ENCODE measurements around the gene LHX3.

LHX3 gene

DNA sequence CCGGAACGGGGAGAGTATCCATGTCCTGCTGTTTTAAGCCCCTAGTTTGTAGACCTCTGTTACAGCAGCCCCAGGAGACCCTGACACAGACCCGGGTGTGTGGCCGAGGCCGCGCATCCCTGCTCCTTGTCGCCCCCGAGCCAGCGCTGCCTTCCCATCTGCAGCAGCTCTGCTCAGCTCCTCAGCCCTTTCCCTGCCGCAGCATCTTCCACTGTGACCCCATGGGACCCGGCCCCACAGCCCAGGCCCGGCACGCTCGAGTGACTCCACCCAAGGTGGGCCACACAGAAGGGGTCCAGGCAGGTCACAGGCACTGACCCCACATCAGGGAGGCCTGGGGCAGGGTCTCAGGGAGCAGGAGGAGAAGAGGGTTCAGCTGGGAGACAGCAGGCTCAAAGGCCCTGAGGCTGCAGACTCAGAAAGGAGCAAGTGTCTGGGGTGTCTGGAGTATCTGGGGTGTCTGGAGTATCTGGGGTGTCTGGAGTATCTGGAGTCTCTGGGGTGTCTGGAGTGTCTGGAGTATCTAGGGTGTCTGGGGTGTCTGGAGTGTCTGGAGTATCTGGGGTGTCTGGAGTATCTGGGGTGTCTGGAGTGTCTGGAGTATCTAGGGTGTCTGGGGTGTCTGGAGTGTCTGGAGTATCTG, 31.2 kb downstream of the LHX3 start:
- no peak for DNase-seq

DNA sequence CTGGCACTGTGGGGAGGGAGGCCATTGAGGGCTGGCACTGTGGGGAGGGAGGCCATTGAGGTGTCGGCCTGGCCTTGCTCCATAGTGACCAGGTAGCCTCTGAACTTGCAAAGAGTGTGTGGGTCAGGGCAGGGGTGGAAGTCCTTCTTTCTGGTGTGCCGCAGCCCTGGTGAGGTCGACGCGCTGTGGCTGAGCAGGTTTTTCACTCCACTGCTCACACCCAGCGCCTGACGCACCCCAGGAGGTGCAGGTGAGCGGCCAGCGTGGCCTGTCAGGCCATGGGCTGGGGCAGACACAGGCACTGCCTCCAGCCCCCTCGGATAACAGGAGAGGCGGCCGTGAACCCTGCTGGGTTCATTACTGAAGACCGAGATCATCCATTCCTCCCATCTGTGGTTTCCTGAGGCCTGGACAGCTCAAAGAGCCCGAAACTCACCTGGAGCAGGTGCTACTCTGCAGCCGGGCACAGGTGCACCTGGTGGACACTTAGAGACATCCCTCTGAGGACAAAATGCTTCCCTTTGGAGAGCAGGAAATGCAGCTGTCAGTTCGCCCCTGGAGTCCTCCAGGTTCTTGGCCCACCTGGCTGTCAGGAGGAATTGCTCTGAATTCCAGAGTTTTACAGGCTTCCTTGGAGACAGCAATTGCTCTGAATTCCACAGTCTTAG, 32.4 kb downstream of the LHX3 start:
- peak; percentile 84 for DNase-seq

DNA sequence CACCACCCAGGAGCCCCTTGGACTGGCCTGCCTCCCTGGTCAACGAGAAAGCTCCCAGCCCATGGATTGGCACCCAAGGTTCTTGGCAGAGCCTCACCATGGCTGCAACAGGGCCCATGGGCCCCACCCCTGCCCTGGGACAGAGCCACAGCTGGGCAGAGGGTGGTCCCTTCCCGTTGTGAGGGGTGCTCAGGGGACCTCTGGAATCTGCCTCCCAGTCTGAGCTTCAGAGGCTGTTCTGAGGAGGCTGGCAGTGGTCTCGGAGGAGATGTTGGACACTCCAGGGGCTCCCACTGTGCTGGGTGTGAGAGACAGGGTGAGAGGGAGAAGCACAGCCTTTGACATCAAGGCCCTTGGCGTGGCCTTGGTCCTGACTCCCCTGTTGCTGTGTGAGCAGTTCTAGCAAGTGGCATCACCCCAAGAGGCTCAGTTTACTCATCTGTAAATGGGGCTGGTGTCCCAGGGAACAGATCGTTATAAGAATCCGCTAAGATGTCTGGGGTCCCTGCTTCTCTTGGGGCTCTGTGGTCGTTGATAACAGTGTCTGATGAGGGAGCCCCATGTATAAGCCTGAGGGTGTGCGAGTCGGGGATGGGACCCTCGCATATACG, 33.0 kb downstream of the LHX3 start:
- DNase-seq, result no peak

DNA sequence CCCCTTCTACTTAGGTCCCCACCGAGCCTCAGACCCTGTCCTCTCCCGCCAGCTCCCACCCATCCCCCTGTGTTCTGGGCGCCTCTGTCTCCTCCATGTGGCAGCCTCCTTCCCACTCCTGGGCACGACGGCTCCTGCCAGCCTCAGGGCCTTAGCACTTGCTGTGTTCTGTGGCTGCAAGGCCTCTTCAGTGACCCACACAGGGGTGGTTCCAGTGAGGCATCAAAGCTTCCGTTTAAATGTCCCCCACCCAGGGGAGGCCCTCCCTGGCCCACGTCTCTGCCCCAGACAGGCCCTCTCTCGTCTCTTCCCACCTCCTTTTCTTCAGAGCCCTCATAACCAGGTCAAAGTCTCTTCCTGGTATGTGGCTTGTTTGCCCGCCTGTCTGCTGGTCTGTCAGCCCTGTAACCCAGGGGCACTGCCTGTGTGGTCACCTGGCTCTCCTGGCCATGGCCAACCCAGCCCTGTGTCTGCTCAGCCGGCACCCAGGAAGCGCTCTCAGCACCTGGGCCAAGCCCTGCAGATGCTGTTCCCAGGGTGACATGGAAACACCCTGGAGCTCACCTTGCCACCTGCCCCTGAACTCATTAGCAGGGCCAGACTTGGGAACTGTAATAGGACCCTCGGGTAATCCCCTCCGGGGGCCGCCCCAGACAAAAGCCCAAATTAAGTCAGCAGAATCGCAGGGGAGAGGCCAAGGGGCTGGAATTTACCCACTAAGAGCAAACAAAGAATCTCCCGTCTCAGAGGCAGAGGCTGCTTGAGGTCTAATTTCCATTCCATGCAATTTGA, 33.7 kb downstream of the LHX3 start:
- peak; percentile 97 for DNase-seq

DNA sequence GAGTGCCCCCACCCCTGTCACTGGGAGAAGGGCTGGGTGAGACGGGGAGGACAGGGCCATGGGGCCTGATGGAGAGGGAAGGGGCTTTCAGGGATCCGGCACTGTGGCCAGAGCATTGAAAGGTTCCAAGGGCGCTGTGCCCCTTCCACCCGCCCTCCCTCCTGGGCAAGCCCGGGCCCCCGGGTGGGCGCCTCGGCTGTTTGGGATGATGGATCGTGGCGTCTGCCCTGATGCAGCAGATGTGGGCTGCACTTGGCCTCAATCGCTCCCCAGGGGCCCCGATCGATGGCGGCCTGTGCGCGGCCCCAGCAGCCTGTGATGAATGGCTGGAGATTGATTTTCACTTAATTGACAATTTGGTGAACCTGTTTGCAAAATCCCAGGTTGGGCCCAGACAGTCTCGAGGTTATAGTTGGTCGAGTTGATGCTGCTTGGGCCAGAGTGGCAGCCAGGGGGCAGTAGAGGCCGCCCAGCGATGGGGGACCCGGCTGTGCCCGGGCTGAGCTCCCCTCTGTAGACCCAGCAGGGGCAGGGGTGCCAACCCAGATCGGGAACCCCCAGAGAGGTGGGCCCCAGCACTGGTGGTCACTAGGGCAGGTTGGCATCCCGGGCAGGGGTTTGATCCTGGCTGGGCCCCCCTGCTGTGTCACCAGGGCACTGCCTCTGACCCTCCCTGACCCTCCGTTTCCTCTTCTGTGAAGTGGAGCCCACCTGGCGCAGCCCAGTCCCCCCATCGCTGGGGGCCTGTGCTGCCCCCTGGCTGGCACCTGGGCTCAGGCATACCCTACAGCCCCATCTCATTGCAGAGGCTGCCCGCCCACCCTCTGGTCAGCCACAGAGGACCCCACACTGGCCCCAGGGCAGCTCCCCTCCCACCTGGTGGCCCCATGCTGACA, 34.7 kb downstream of the LHX3 start:
- no peak for DNase-seq

DNA sequence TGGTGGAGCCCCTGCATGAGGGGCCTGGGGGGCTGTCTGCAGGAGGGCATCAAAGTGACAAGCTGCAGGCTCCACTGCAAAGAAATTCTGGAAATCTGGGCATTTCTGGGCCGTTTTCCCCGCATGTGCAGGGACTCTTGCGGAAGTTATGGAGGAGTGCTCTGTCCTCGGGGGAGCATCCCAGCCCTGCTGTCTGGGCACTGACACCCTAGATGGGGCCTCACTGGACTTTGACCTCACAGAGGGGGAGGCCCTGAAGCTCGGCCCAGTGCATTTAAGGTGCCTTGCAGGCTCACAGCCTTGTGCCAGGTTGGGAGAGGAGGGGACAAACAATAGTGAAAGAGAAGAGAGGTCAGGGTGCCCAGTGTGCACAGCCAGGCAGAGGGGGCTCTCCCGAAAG, 35.4 kb downstream of the LHX3 start:
- DNase-seq, result no peak

DNA sequence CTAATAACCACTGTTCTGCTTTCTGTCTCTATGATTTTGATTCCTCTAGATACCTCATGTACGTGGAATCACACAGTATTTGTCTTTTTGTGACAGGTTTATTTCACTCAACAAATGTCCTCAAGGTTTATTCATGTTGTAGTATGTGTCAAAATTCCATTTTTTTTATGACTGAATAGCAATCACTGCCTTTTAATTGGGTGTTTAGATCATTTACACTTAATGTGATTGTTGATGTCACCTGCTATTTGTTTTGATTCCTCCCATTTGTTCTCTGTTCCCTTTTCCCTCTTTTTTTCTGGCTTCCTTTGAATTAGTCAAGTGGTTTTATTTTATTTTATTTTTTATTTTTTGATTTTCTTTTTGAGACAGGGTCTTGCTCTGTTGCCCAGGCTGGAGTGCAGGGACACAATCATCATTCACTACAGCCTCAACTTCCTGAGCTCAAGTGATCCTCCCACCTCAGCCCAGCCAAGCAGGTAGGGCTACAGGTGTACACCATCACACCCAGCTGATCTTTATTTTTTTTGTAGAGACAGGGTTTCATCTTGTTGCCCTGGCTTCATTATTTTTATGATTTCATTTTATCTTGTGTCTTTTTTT, 41.6 kb downstream of the LHX3 start:
- DNase-seq, result no peak

DNA sequence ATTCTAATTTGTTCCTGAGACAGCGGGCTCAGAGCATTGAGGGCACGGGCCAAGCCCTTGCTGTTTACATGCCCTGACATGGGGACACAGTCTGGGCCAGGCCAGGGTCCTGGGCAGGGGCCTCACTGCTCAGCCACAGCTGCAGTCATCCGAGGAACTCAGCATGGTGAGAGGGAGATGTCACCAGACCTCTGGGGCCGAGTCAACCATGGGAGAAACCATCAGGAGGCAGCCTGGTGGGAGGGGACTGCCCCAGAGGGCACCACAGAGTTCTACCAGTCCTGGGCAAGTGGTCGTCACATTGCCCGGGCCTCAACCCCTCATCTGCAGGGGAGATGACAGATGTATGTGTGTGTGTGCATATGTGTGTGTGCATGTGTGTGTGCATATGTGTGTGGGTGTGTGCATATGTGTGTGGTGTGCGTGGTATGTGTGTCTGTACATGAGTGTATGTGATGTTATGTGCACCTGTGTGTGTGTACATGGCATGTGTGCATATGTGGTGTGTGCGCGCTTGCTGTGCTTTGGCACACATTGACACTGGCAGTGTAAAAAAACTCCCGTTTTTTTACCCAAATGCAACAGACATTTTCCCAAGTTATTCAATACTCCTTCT, 43.8 kb downstream of the LHX3 start:
- no peak for DNase-seq

DNA sequence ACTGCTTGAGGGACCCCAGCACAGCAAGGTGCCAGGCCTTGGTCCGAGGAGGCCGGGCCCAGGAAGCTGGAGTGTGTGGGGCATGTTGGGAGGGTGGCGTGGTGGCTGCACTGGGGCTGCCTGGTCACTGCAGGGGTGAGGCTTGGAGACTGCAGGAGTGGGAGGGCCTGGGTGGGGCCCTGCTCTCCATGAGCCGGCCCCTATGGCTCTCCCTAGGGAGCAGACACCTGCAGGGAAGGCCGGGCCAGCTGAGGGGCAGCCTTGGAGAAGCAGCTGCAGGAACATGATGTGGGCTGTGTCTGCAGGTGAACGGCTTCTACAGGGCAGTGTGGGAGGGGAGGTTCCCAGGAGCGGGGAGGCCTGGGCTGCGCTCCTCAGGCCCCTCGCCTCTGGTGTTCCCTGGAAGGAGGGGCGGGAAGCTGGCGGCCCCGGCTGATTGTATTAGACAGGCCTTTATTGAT, 44.5 kb downstream of the LHX3 start:
- peak; percentile 84 for DNase-seq

DNA sequence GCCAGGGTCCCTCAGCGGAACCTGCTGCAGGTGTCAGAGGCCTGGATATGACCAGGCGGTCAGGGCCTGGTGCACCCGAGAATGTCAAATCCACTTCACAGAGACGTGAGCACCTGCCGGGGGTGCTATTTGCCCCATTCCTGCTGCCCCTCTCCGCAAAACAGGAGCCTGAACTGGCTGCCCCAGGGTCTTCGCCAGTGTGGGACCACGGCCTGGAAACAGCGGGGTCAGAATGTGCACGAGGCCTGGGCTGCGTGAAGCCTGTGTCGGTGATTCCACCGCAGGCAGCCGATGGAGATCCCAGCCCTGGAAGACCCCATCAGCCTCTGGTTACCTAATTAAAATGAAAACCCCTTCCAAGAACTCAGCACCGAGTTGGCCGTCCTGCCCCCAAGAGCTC, 45.1 kb downstream of the LHX3 start:
- no peak for DNase-seq

DNA sequence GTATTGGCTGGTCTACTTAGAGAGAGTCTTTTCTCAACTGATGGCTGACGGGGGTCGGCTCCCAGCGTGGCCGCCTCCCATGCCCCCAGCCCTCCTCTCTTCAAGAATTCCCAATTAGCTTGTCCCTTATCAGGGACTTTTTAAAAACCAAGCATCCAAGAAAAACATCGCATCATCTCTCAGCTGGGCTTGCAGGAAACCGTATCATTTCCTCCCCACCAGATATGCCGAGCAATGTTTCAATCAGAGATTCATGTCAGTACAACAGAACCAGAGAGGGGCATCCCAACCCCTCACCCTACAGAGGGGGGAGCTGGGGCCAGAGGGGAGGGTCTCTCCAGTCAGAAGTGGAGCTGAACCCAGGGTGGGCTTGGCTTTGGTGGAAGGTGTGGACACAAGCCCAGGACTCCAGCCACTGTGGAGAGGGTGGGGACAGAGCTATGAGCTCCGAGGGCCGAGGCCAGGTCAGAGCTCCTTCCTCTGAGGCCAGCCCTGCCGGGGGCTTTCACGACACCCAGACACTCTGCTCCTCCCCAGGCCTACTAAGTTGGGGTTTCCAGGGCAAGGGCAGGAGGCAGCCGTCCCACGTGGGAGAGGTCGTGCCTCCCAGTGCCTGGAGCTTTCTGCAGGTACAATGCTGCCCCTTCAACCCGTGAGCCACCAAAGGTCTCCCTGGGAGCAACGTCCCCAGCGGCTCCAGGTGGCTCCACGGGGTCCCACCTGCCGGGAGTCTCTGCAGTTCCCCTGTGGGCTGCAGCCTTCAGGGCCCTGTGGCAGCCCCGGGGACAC, 47.3 kb downstream of the LHX3 start:
- DNase-seq, result no peak

DNA sequence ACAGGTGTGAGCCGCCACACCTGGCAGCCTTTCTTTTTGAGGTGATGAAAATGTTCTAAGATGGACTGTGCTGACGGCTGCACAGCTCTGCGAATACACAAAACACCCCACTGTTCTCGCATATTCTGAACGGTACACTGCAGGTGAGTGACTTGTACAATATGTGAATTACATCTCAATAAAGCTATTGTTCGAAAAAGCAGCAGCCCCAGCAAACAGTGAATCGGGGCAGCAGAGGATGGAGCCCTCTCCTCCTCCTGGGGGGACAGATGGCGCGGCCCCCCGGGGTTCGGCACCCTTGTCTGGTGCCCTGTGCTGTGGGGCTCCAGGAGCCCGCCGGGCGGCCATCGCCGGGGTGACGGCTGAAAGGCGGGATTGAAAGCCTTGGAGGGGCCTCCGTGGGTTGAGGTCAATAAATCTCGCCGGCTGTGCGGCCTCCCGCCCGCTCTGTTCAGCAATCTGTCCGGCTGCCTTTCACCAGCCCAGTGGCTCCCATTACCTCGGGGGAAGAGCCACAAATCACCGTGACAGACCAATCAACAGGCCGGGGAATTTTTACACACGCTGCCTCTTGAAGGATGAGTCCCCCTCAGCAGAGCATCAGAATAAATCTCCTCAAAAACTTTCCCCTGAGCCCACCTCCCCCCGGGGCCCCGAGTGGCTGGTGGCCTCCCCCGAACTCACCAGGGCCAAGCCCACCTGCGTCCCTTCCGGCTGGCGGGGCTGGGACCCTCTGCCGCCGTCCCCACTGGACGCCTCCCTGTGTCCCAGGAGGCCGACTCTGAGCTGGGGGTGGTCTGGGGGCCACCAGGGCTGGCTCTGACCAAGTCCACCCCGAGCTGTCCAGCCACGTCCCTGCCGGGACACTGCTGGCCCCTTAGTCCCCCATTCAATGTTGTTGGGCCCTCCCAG, 48.5 kb downstream of the LHX3 start:
- no peak for DNase-seq

DNA sequence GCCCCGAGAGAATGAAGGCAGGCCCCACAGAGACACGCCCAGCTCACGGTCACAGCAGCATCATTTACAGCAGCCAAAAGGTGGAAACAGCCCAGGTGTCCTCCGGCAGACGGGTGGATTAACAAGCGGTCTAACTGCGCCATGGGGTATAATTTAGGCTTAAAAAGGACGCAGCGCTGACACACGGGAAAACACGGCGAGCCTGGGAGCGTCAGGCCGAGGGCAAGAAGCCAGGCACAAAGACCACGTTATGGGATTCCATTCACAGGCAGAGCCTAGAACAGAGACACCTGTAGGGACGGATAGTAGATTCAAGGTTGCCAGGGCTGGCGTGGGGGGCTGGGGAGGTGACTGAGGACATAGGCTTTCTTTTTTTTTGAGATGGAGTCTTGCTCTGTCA, 49.4 kb downstream of the LHX3 start:
- DNase-seq, result no peak

DNA sequence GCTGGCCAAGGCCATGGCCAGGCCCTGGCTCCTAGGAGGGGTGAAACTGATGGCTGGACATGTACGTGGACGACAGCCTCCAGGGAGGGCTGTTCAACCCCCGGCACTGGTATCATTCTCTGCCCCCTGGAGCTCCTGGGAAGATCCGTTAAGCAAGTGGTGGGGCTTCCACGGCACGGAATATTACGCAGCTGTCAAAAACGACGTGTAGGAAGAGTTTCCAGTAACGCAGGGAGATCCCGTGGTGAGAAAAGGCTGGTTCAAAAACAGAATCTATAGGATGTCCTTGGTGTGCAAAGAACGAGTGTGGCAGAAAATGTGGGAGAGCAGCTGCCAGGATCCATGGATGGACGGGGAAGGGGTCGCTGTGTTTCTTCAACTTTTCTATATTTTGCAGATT, 50.0 kb downstream of the LHX3 start:
- DNase-seq, result no peak

DNA sequence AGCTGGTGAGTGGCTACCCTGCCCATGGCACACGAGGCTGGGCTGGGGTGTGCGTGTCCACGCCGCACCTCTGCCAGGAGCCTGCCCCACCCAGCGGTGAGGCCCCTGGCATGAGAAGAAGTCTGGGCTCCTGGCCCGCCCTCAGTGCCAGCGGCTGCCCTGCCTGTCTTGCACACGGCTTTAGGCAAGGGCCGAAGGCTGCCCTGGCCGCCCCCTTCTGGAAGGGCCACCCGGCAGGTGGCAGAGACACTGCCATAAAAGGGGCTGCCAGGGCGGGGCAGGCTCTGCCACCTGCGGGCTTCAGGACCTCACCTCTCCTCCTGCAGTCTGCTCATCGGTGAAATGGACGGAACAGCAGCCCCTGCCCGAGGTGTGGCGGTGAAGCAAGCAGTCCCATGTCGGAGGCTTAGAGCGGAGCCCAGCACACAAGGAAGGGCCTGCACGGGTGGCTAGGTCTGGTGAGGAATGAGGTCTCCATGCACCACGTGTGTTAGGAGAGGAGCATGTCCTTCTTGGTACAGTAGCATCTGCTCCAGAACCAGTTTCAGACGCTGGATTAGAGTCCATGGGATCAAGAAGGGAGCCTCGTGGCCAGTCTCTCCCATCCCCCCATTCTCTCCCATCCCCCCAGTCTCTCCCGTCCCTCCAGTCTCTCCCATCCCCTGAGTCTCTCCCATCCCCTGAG, 51.4 kb downstream of the LHX3 start:
- no peak for DNase-seq

DNA sequence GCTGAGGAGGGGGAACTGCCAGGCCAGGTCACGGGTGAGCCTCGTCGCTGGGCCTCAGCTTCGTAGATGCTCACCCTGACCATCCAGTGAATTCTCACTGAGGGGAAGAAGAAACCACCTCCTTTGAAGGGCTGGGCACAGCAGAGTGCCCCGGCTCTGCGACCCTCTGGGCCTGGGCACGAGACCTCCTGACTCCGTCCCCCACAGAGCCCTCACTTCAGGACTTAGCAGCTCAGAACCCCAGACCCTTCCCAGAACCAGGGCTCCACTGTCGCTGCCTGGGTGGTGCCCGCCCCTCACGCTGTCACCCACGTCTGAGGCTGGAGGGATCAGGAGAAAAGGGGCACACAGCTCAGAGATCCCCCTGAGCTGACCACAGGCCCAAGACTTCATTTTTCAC, 52.0 kb downstream of the LHX3 start:
- DNase-seq, result no peak

DNA sequence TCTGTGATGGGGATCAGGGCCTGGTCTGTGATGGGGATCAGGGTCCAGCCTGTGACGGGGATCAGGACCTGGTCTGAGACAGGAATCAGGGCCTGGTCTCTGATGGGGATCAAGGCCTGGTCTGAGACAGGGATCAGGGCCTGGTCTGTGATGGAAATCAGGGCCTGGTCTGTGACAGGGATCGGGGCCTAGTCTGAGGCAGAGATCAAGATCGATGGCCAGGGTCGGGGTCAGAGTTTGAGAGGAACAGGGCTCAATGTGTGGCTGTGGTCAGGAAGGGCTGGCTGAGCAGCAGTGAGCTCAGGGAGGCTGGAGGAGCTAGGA, 52.4 kb downstream of the LHX3 start:
- no peak for DNase-seq

DNA sequence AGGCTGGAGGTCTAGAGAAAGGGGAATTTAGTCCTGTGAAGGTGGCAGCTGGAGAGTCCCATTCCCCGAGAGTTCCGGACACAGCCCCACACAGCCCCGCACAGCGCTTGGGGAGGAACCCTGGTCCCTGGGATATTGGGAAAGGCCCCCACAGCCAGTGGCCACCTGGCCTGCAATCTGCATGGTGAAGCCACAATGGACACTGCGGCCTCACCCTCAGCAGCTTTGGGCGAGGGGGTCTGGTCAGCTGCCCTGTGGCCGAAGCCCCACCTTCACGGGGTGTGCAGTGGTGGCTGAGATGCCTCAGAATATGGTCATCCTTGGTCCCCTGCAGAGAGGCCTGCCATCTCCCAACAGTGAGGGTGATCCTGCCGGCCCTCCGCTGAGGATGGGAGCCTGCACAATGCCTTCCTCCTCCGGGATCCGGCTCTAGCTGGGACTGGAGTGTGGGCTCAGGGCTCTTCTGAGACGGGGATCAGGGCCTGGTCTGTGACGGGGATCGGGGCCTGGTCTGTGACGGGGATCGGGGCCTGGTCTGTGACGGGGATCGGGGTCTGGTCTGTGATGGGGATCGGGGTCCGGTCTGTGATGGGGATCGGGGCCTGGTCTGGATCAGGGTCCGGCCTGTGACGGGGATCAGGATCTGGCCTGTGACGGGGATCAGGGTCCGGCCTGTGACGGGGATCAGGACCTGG, 52.9 kb downstream of the LHX3 start:
- no peak for DNase-seq

Data from NCI-H510A (cell line).